GM21367 (cell line): ENCODE results near the gene ACOX1.

ENCODE experiments used
- ATAC-seq: cut with Tn5 transposase; IDR thresholded peaks from one replicate; pipeline ENCODE4 v1.9.1; 2021; ENCODE audit not compliant: unreplicated experiment

Gene ACOX1

DNA sequence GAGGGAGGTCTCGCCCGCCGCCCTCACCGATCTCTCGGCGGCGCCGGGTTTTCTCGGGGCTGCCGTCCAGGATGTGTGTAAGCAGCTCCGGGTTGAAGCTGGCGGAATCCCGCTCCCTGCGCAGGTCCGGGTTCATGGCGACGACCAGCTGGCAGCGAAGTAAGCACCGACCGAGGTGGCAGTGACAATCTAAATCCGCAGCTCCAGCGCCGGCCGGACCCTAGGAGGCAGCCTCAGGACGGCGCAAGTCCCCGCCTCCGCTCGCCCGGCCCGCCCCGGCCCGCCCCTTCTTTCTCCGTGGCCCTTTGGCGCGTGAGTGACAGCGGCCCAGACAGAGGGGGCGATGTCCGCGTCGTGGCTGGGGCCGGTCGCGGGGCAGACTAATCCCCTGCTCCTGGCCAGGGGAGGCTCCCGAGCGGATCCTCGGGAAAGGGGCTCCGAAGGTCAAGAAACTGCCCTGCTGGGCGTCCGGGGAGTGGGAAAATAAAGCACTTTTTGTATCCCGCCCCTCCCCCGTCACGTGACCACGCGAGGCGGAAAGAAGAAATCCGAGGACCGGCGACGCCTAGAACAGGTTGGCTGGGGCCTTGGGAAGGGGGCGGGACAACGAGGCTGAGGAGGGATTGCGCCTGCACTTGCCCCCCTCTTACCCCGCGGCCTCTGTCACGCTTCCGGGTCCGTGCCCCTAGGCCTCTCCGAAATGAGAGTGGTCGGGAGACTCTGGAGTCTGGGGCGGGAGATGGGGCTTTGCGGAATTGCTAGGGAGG lies at the start of gene ACOX1, which contains the start of gene TEN1:
TSS of gene ACOX1 (minus strand) at position 229 of the 767 bp plus-strand sequence. CDS start at position 136, 93 bp downstream.
TSS of gene TEN1 (plus strand) at position 303 of the 767 bp plus-strand sequence. CDS start 6,953 bp downstream, outside the sequence.
- peak; percentile 78 for ATAC-seq

DNA sequence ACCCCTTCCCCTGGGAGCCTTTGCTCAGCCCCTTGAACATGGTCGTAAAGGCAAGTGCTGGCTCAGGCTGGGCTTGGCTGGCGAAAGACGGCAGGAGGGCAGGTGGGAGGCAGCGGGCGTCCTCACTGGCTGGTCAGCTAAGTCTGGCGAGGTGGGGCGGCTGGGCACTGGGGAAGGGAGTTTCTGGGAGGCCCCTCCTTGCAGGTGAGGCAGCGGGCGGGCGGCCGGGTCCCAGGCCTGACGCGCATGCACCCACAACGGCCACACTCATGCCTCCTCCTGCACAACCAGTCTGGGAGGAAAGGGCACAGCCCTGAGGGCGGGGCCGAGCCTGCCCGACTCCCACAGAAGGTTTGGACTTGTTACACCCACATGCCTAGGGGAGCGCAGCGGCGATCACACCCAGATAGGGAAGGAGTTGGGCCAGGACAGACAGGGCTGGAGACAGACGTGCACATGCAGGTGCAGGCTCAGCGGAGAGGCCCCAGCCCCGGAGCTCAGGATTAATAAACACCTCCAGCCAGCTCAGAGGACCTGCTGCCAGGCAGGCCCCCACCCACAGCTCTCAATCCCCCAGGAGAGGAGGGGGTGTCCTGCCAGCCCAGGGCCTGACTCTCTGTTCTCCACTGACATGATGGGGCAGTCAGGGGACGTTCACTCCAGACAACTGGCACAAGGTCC lies 48.3 kb upstream of the ACOX1 start, which contains the start of gene EVPL:
TSS of gene EVPL (minus strand) at position 148 of the 681 bp plus-strand sequence. CDS start at position 40, 108 bp downstream.
- no peak for ATAC-seq

DNA sequence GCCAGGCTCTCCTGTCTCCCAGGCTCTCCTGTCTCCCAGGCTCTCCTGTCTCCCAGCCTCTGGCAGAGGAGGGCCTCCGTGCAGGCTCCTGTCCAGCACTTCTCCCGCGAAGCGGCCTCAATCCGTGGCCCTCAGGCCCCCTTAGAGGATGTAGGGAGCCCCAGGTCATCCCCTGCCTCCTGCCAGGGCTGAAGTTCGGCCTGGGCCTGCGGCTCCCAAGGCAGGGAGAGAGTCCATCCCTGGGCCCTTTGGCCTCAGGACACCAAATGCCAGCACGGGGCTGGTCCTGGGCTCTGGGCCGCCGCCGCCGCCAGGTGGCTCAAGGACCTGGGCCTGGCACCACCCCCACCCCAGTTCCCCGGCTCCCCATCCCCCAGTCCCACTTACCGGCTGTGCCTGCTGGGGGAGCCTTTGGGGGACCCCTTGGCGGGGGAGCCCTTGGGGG lies 47.8 kb upstream of the ACOX1 start:
- no peak for ATAC-seq

DNA sequence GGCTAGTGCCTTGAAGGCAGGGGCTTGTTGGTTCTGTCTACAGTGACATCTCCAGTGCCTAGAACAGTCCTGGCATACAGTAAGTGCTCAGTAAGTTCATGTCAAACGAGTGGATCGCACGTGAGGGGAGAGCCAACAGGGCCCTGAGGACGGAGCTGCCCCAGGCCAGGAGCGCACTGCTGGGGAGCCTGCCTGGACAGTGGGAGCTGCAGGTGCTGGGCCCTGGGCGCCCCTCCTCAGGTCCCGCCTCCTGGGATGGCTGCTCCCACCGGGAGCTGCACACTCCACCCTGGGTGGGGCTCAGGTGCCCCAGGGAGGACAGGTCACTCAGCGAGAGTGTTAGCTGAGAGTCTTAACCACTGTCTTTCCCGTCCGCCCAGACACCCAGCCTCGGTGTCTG lies 46.3 kb upstream of the ACOX1 start:
- ATAC-seq = no peak

DNA sequence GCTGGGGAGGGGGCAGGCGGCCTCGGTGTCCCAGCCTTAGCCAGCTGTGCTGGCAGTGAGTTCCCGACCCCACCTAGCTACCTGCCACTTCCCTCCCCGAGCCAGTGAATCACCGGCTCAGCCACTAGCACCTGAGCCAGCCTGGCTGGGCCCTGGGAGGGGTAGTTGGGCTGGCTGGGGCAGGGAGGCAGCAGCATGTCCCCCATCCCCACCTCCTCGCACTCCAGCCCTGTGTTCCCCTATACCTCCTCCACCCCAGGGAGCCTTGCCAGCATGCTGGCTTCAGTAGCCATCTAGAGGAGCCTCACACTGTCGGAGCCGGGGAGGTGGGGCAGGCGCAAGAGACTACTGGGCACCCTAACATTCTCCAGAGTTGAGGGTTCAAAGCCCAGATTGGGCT lies 45.4 kb upstream of the ACOX1 start:
- no peak for ATAC-seq

DNA sequence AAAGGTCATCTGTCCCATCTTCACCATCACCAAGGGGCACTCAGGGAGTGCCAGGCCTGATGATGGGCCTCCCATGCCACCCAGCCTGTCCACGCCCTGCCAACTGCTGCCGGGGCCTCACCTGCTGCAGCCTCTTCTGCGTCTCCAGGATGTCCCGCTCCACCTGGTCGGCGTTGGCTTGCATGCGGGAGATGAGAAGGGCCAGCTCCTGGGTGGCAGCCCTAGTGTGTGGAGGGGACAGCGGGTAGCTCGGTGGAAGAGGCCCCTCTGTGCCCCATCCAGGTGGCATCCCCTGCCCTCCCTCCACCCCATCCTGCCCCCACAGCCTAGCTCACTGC lies 44.9 kb upstream of the ACOX1 start:
- ATAC-seq = no peak

DNA sequence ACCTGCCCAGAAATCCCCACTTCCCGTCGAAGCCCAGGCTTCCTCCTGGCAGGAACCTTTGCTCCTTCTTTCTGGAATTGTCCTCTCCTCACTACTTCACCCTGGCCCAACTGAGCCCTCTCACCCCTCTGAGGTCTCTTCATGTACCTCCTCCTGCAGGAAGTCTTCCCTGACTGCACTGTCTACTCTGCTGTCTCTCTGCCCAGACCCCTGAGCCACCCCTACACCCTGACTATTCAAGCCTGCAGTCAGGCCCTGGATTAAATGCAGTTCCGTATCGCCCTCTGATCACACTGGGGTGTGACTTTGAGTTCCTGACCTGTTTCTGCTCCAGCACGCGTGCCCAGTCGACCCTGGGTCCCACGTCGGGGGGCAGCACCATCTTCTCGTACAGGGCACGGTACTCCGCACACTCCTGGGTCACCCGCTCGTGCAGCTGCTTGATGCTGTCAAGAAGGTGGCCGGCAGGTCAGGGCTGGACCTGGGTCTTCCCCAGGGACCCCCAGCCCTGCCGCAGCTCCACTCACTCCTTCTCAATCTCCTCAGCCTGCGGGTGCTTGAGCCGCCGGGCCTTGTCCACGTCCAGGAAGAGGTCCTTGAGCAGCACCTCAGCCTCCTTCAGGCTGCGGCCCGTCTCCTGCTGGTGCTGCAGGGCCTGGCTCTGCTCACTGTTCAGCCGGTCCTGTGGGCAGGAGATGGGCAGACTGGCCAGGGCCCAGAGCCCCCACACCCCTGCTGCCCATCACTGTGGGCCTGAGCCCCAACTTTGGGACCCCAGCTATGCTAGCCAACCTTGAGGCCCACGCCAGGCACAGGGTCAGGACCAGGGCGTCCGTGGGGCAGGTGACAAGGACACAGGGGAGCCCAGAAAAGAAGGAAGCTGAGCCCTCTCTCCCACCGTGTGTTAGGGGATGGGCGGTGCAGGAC lies 44.3 kb upstream of the ACOX1 start:
- no peak for ATAC-seq

DNA sequence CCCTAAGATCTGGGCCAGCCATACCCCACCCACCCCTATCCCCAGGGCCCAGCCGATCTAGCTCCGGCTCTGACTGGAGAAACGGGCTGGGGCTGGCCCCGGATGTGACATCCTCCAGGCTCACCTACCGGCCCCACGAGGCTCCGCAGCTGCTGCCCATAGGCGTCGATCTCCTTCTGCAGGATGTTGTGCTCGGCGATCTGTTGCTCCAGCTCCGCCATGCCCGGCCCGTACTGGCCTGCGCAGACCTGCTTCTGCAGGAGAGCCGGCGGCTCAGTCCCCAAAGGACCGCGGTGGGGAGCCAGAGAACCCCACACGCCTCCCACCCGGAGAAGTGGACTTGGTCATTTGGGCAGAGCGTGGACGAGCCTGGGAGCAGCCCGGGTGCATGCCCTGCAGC lies 43.3 kb upstream of the ACOX1 start:
- ATAC-seq = no peak

DNA sequence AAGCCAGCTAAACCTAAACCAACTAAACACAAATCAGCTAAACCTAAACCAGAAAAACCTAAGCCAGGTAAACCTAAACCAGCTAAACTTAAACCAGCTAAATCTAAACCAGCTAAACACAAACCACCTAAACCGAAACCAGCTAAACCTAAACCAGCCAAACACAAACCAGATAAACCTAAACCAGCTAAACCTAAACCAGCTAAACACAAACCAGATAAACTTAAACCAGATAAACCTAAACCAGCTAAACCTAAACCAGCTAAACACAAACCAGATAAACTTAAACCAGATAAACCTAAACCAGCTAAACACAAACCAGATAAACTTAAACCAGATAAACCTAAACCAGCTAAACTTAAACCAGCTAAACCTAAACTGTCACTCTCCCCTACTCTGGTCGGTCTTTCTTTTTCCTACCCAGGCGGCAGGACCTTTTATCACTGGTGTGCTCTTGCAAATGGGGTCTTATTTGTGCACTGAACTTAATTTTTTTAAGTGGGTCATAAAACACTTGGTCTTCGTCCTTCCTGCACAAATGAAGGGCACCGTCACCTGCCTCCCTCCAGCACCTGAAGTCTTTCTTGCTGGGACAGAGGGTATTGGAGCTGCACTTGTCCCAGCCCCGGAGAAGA lies 41.0 kb upstream of the ACOX1 start:
- no peak for ATAC-seq

DNA sequence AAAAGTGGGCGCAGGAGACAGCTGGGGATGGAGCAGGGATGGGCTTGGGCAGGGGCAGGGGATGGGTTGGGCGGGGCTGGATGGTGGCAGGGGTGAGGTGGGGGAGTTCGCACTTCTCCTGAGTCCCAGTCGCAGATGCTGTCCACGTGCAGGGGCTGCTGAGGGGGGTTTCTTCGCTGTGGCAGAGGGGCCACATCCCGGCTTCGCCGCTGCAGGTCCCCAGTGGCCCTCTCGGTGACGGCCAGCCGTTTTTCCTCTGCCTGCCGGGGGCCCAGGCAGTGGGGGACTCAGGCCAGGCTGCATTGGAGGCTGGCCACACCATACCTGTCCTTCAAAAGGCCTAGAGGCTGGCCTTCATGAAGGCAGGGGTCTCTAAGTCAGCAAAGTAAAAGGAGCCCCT lies 39.8 kb upstream of the ACOX1 start:
- no peak for ATAC-seq

DNA sequence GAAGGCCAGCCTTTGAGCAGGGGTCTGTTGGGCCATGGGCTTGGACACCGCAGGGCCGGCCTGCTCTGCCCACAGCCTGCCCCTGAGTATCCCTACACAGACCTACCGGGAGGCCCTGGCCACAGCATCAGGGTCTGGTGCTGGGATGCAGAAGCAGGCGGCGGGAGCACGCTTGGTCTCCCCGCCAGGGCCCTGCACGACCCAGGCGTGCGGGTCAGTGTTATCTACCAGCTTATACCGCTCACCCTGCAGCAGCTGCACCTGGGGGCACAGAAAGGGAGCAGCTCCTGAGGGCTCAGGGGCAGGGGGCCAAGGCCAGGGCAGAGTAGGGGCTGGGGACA lies 39.3 kb upstream of the ACOX1 start:
- no peak for ATAC-seq

DNA sequence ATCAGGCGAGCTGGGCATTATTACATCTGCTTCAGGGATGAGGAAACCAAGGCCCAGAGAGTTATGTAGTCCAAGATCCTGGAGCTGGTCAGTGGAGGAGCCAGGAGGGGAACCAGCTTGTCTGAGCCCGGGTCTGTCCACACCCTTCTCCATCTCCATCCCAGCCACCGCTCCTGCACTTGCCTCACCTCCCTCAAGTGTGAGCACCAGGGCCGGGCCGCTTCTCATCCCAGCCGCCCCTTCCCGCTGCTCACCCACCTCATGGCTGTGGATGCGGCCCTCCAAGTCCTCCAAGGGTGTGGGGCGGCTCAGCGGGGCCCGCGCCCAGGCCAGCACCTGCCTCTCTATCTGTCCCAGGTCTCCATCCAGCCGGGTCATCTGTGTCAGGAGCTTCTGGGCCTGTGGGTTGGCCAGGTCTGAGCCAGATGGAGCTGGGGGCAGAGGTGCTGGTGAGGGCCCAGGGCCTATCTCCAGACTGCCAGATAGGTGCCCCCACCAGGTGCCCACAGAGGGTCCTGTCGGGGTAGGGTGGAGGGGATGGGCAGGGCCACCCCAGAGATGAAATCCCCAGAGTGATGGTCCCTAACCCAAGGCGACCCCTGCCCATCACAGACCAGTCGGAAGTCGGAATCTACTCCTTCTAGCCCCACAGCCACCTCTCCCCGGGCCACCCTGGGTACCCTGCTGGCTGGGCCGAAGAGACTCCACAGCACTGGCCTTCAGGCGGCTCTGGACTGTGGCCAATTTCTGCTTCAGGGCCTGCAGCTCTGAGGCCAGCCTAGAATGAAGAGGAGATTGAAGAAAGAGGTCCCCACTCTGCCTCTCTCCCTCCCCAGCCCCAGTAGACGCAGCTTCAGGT lies 38.7 kb upstream of the ACOX1 start:
- no peak for ATAC-seq

DNA sequence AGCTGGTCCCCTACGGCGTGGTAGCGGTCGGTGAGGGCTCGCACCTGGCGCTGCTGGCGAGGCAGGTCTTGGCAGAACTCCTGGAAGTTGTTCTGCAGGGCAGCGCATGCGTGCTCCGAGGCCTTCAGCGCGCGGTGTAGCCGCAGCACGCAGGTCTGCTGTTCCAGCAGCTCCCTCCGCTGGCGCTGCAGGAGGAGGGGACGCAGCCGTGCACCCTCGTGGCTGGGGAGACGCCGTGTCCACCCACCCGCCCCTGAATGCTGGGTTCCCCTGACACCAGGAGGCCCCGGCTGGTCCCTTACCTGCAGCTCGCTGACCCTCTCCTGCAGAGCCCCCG lies 35.9 kb upstream of the ACOX1 start:
- no peak for ATAC-seq

DNA sequence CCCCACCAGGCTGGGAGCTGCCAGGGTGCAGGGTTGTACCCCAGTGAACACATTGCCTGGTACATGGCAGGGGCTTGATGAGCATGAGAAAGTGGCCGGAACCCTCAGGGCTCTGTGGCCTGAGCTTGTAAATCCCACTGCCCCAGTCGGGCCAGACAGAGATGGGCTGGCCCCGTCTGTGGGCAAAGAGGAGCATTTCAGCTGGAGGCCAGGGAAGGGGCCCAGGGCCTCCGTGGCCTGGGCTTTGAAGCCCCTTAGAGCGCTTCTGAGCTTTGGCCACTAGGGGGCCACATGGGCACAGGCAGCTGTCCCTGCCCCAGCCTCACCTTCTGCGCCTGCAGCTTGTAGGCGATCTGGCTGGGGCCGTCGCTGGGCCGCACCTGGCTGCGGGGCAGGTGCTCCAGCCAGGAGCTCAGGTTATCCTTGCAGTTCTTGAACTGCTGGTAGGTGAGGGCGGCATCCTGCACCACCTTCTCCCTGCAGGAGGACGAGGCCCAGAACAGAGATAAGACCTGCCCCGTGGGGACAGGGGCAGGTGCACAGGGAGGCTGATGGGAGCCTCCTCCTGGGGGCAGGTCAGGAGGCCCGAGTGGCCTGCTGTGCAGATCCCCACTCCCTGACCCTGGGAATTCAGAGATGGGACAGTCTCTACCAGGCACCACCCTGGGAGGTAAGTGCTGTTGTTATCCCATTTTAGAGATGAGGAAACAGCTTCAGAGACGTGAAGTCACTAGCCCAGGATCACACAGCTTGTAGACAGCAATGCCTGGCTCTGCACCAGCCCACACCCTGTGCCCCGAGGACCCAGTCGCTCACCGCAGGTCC lies 35.3 kb upstream of the ACOX1 start:
- no peak for ATAC-seq

DNA sequence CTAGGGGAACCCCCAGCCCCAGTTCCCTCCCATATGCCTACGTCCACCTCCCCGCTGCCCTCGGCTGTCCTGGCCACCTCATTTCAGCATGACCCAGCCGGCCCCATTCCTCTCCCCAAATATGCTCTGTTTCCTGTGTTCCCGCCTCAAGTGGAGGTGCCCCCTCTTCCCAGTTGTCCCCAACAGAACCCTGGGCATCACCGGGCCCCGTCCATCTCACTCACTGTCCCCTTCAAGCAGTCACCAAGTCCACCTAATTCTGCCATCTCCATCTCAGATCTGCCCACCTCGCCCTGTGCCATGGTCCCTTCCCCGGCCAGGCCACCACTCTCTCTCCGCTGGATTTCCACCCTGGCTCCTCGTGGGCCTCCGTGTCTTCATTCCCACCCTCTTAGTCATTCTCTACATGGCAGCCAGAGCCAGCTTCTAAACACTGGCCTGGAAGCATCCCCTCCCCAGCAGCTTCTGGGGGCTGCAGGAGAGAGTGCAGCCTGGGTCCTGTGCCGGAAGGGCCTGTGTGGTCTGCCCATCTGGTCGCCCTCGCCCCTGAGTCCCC lies 34.5 kb upstream of the ACOX1 start:
- no peak for ATAC-seq

DNA sequence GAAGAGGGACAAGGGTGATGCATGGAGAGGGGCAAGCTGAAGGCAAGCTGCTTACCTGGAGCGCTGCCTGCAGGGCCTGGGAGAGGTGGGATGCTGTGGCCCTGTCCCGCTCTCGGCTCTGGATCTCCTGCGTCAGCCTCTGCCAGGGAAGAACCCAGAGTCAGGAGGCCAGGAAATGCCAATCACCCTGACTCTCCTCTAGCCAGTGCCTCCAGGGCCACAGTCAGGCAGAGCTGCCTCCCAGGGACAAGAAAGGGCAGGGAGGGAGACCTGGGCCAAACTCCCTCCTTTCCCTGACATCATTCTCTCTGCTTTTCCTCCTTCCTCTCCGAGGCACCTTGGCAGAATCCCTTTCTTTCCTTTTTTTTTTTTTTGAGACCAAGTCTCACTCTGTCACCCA lies 33.0 kb upstream of the ACOX1 start:
- ATAC-seq = no peak

DNA sequence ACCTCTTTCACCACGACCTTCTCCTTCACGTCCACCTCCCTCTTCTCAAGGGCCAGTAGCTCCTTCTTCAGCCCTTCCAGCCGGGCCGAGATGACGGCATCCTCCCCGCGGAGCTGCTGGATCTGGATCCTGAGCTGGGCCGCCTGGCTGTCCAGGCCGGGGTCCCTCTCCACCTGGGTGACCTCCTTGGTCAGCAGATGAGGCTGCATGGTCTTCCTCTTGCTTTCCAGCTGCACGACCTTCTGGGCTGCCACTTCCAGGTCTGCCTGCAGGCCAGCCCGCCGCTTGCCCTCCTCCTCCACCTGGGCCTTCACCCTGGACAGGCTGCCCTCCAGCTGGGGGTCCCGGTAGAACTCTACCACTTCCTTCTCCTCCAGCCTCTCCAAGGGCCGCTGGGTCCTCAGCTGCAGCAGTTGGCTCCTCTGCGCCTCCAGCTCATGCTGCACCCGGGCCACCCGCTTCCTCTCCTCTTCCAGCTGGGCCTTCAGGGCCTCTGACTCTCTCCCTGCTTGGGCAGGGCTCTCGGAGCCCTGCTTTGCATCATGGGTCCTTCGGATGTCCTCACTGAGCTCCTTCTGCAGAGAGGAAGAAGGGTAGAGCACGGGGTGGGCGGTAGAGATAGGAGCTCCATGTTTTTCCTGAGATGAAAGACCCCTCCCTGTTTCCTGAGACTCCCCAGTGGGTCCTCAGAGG lies 31.1 kb upstream of the ACOX1 start:
- no peak for ATAC-seq

DNA sequence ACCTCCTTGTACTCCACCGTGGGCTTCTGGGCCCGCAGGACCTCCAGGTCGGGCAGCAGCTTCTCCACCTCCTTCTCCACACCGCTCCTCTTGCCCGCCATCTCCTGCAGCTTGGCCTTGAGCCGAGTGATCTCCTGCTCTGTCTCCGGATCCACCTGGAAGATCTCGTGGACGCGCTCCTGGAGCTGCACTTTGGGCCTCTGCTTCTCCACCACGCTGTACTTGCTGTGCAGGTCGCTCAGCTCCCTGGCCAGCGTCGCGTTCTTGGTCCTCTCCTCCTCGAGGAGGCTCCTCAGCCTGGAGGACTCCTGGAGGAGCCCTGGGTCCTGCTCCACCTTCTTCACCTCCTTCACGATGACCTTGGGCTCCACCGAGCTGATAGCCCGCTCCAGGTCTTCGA lies 30.5 kb upstream of the ACOX1 start:
- ATAC-seq = no peak
